Brain microvascular endothelial cell (primary cell): ENCODE data around the gene SLC29A2.

Experiments
- DNase-seq: peaks from one replicate; pipeline ENCODE4 v3.0.0-alpha.2; 2020
- H3K27ac ChIP-seq: fragments of 250-450 bp; sonication (Bioruptor Pico); 2 replicates; pipeline ENCODE4 v1.5.1; 2020; ENCODE audit warnings: mild to moderate bottlenecking, moderate library complexity
- H3K27me3 ChIP-seq: fragments of 250-450 bp; sonication (Bioruptor Pico); replicated peaks from 2 replicates; pipeline ENCODE4 v1.5.1; 2020; ENCODE audit warnings: mild to moderate bottlenecking
- H3K36me3 ChIP-seq: fragments of 250-450 bp; sonication (Bioruptor Pico); replicated peaks from 2 replicates; pipeline ENCODE4 v1.5.1; 2020; ENCODE audit warnings: mild to moderate bottlenecking
- H3K4me3 ChIP-seq: 2 replicates; pipeline ENCODE4 v1.5.1; 2011; ENCODE audit warnings: low read depth, mild to moderate bottlenecking, control low read depth, low read length, moderate library complexity
- CTCF ChIP-seq: IDR thresholded peaks from 2 replicates; pipeline ENCODE4 v1.5.1; 2011; ENCODE audit warnings: low read depth, mild to moderate bottlenecking, moderate library complexity, low read length, control low read depth, inconsistent platforms; ENCODE audit errors: missing control alignments
- in situ Hi-C: cut with HindIII; loops from 2 replicates; pipeline ENCODE4 v1.10.0; 2017; ENCODE audit warnings: low sequenced_read_pairs, low pct_ligation_motif_present

Gene SLC29A2

GRCh38 chr11:66417000-66417399, 45.4 kb upstream of the SLC29A2 start:
- DNase-seq = no peak
- in situ Hi-C loops = no loop called here
- Histone ChIP-seq H3K36me3 (no peaks in the 10 kb centered on the region), H3K4me3 (no peak overlapping the region), H3K27ac (no peak overlapping the region), H3K27me3 (peaks cover 19% of the 10 kb centered on the region)
- no peak for TF ChIP-seq CTCF

- TF ChIP-seq CTCF = no peak
- Histone ChIP-seq H3K27me3 (peaks cover 14% of the 10 kb centered on the region), H3K4me3 (no peak overlapping the region), H3K27ac (no peak overlapping the region), H3K36me3 (no peaks in the 10 kb centered on the region)
- no peak for DNase-seq
- in situ Hi-C loops = no loop called here
Measured at GRCh38 chr11:66415423-66415822, 43.9 kb upstream of the SLC29A2 start.

GRCh38 chr11:66414120-66414934, 42.8 kb upstream of the SLC29A2 start:
- TF ChIP-seq CTCF = no peak
- in situ Hi-C loops = no loop called here
- peaks cover 5% of the 10 kb centered on the region for H3K27me3 ChIP-seq
- H3K4me3 ChIP-seq = no peak overlapping the region
- no peak overlapping the region for H3K27ac ChIP-seq
- no peaks in the 10 kb centered on the region for H3K36me3 ChIP-seq
- DNase-seq = no peak

GRCh38 chr11:66413167-66413566, 41.6 kb upstream of the SLC29A2 start:
- H3K4me3 ChIP-seq = no peak overlapping the region
- in situ Hi-C loops = no loop called here
- peaks cover 3% of the 10 kb centered on the region for H3K27me3 ChIP-seq

GRCh38 chr11:66412110-66412509, 40.5 kb upstream of the SLC29A2 start:
- no peak overlapping the region for H3K4me3 ChIP-seq
- no peak overlapping the region for H3K27ac ChIP-seq
- peaks cover 3% of the 10 kb centered on the region for H3K27me3 ChIP-seq
- in situ Hi-C loops = no loop called here
- H3K36me3 ChIP-seq = no peaks in the 10 kb centered on the region
- no peak for DNase-seq
- no peak for TF ChIP-seq CTCF

More at GRCh38 chr11:66413167-66413566, 41.6 kb upstream of the SLC29A2 start:
- DNase-seq = no peak
- no peak for TF ChIP-seq CTCF
- no peaks in the 10 kb centered on the region for H3K36me3 ChIP-seq
- H3K27ac ChIP-seq = no peak overlapping the region

- H3K27me3 ChIP-seq = peaks cover 3% of the 10 kb centered on the region
- no peak for DNase-seq
Measured at GRCh38 chr11:66411323-66411722, 39.8 kb upstream of the SLC29A2 start.

More at GRCh38 chr11:66411323-66411722, 39.8 kb upstream of the SLC29A2 start:
- Histone ChIP-seq H3K27ac (no peak overlapping the region), H3K36me3 (no peaks in the 10 kb centered on the region), H3K4me3 (no peak overlapping the region)
- in situ Hi-C loops = no loop called here
- TF ChIP-seq CTCF = no peak
